ENCODE data around the gene LSM10. TPM values are rescaled to one million over a fixed set of nuclear protein-coding genes. Genes with fewer than 3 reads are reported as not detected.

The LSM10 gene
- total and polyA plus RNA-seq, 2 of the 4 experiments (the other 2 are of a cell fraction), result 11.7 to 78.9 TPM

DNA sequence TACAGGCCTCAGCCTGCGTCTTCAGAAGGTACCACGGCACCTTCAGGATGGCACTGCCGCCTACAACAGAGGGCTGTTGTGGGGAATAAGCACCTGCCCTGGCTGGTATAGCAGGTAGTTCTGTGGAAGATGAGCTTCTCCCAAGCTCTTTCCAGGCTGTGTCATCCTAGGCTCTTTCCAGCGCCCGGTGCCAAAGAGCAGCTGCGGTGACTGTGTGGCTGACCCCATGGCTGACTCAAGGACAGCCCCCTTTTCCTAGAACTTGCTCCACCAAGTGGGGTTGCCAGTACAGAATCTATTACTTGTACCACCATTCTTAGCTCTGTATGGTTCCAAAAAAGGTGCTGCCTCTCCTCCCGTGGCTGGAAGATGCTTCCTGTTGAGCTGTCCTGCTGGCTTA, 52.4 kb downstream of the LSM10 start:
- H4K8ac ChIP-seq (ENCODE audit: low read depth in 2 of 2, low read length in 2 of 2), result no peak overlapping the region
- no peak overlapping the region for H2BK15ac ChIP-seq (ENCODE audit: low read depth, low read length)
- no peak for ATAC-seq (ENCODE audit: low read depth)
- H3K4ac ChIP-seq (ENCODE audit: low read depth, low read length), result no peak overlapping the region
- no peak overlapping the region for H3K23ac ChIP-seq (ENCODE audit: low read depth, low read length)
- H2AFZ ChIP-seq (replicated peaks; ENCODE audit: low read length, poor library complexity), result no peak overlapping the region
- intact Hi-C loops (cut with micrococcal nuclease), result no loop called here
- H3K9me3 ChIP-seq (ENCODE audit: control insufficient read depth, insufficient read depth, low read length), result no peaks in the 10 kb centered on the region
- H2AK9ac ChIP-seq (replicated peaks; ENCODE audit: low read depth, low read length, poor library complexity), result peak overlapping the region; percentile 17
- no peak overlapping the region for H3K4me2 ChIP-seq (ENCODE audit: low read depth, low read length)
- in situ Hi-C loops (cut with MboI; ENCODE audit: low sequenced_read_pairs), result no loop called here
- no peak overlapping the region for H3K18ac ChIP-seq (ENCODE audit: low read depth, low read length)
- 90% methylated on average over 2 of the region's 7 CpGs; no CpG with 5 or more reads in 1 of the 2 experiments for WGBS, 2 experiments (ENCODE audit: extremely low coverage in 2 of 2, insufficient read length in 1 of 2)
- H2BK5ac ChIP-seq (ENCODE audit: low read depth, low read length, poor library complexity, severe bottlenecking), result no peak overlapping the region
- dilution Hi-C loops (cut with HindIII; ENCODE audit: low sequenced_read_pairs, unreplicated experiment), result no loop called here
- no peak overlapping the region for H4K91ac ChIP-seq (ENCODE audit: insufficient read depth, low read depth, low read length)
- no peak overlapping the region for H4K5ac ChIP-seq (ENCODE audit: low read depth, low read length)
- no peak overlapping the region for H2BK20ac ChIP-seq (ENCODE audit: low read depth, low read length)
- H3K9me1 ChIP-seq (ENCODE audit: insufficient read depth, low read length), result peaks cover 22% of the 10 kb centered on the region
- POLR2A ChIA-PET (ENCODE audit: unreplicated experiment), result no interaction called here
- H3K79me1 ChIP-seq (ENCODE audit: low read depth in 1 of 2, low read length in 2 of 2), result peaks cover 10 to 61% of the 10 kb centered on the region in 2 experiments; a peak in 3 of 4 replicates
- H3K27me3 ChIP-seq (ENCODE audit: control insufficient read depth, insufficient read depth, low read length), result no peaks in the 10 kb centered on the region
- peaks cover 25% of the 10 kb centered on the region for H3K4me1 ChIP-seq (ENCODE audit: control insufficient read depth, insufficient read depth, low read length)
- DNase-seq, result no peak
- no peak overlapping the region for H3K14ac ChIP-seq (replicated peaks; ENCODE audit: low read depth, low read length)
- no peak overlapping the region for H3K4me3 ChIP-seq (ENCODE audit: insufficient read depth, low read depth, low read length)
- H3K56ac ChIP-seq (ENCODE audit: extremely low read depth, insufficient read depth, low read length), result no peak overlapping the region
- no peak overlapping the region for H3K27ac ChIP-seq (ENCODE audit: insufficient read depth, low read length)
- TF ChIP-seq, protein P1, sequence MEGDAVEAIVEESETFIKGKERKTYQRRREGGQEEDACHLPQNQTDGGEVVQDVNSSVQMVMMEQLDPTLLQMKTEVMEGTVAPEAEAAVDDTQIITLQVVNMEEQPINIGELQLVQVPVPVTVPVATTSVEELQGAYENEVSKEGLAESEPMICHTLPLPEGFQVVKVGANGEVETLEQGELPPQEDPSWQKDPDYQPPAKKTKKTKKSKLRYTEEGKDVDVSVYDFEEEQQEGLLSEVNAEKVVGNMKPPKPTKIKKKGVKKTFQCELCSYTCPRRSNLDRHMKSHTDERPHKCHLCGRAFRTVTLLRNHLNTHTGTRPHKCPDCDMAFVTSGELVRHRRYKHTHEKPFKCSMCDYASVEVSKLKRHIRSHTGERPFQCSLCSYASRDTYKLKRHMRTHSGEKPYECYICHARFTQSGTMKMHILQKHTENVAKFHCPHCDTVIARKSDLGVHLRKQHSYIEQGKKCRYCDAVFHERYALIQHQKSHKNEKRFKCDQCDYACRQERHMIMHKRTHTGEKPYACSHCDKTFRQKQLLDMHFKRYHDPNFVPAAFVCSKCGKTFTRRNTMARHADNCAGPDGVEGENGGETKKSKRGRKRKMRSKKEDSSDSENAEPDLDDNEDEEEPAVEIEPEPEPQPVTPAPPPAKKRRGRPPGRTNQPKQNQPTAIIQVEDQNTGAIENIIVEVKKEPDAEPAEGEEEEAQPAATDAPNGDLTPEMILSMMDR (conservative IDR thresholded peaks at IDR 0.05; ENCODE audit: low read depth, low read length), result no peak
- TF ChIP-seq NFE2L2 (IDR thresholded peaks at IDR 0.05; ENCODE audit: low read depth, low read length) (no peak), MAZ (IDR thresholded peaks at IDR 0.05; ENCODE audit: borderline replicate concordance, low read depth, low read length) (no peak), RCOR1 (IDR thresholded peaks at IDR 0.05; ENCODE audit: insufficient replicate concordance, low read length) (no peak), SMC3 (IDR thresholded peaks at IDR 0.05; ENCODE audit: low read depth, low read length) (no peak), BHLHE40 (IDR thresholded peaks at IDR 0.05; ENCODE audit: low read depth, low read length) (no peak), MXI1 (IDR thresholded peaks at IDR 0.05; ENCODE audit: borderline replicate concordance, low read depth, low read length) (no peak), RAD21 (IDR thresholded peaks at IDR 0.05; ENCODE audit: low read length) (no peak)
- TF ChIP-seq, protein P2, sequence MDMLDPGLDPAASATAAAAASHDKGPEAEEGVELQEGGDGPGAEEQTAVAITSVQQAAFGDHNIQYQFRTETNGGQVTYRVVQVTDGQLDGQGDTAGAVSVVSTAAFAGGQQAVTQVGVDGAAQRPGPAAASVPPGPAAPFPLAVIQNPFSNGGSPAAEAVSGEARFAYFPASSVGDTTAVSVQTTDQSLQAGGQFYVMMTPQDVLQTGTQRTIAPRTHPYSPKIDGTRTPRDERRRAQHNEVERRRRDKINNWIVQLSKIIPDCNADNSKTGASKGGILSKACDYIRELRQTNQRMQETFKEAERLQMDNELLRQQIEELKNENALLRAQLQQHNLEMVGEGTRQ (IDR thresholded peaks at IDR 0.05; ENCODE audit: low read depth, low read length), result no peak
- no TSS peak for BruUV-seq (replicated peaks)
- H2AK5ac ChIP-seq (ENCODE audit: low read depth, low read length), result no peak overlapping the region
- no peak overlapping the region for H3K9ac ChIP-seq (ENCODE audit: low read depth, low read length)
- CTCF ChIA-PET, result no interaction called here
- no peaks in the 10 kb centered on the region for H4K20me1 ChIP-seq (ENCODE audit: insufficient read depth, low read length)
- no peak overlapping the region for H2BK120ac ChIP-seq (ENCODE audit: low read depth, low read length)
- H3K36me3 ChIP-seq (ENCODE audit: control insufficient read depth, insufficient read depth, low read length), result peaks cover 70% of the 10 kb centered on the region
